Measurements from ENCODE around the gene MRPL42.

GRCh38 chr12:93550748-93551611 is 83.7 kb downstream of the MRPL42 start:
- TF ChIP-seq CTCF (IDR thresholded peaks at IDR 0.05) (no peak), POLR2A (IDR thresholded peaks at IDR 0.05) (no peak)

All from body of pancreas (tissue), 4 donors.